Endothelial cell of umbilical vein (primary cell): ENCODE measurements around the gene TP53TG5. TPM values are rescaled to one million over a fixed set of nuclear protein-coding genes. Genes with fewer than 3 reads are reported as not detected.
A peak's percentile ranks its signal among the peaks of the same experiment; 100 is the strongest.

ENCODE experiments used
- BruUV-seq: library from RNA; stranded (reverse); fragments of 400-500 nt; replicated peaks from 2 replicates; lab custom pipeline; 2021; lab: Mats Ljungman, UMichigan
- CTCF ChIA-PET: fragments of 300-600, 350-600 bp; sonication (Branson Sonifier 250); formaldehyde crosslinking; loops from one replicate; lab custom pipeline; 2021; ENCODE audit warnings: antibody characterized with exemption, inconsistent platforms; lab: Charles Lee
- POLR2A ChIA-PET: fragments of 300-600, 350-600 bp; sonication (Branson Sonifier 250); formaldehyde crosslinking; loops from one replicate; lab custom pipeline; 2021; ENCODE audit warnings: antibody characterized with exemption, inconsistent platforms; lab: Charles Lee
- DNase-seq: peaks from one replicate; pipeline ENCODE4 v3.0.0-alpha.2; 2011; ENCODE audit warnings: low read depth, low spot score
- FAIRE-seq: peaks from 2 replicates; lab custom pipeline; 2011; peaks lifted over from hg19 to GRCh38; lab: Jason Lieb, UNC
- H2AFZ ChIP-seq: 2 replicates; pipeline ENCODE4 v1.6.0; 2012; ENCODE audit warnings: low read depth, low read length, control low read depth, inconsistent platforms
- H3K27ac ChIP-seq: 2 replicates; pipeline ENCODE4 v1.5.1; 2011; ENCODE audit warnings: low read depth, mild to moderate bottlenecking, control low read depth, low read length, moderate library complexity; ENCODE audit not compliant: insufficient read depth
- H3K27me3 ChIP-seq, 2 experiments: 2 replicates each; pipeline versions ENCODE4 v1.6.0 to v1.6.1; 2011; ENCODE audit warnings: low read length in 2 of 2, mixed read lengths in 1 of 2; ENCODE audit not compliant: control insufficient read depth in 2 of 2, insufficient read depth in 2 of 2
- H3K36me3 ChIP-seq, 2 experiments: 2 replicates in 1 of 2; 3 replicates in 1 of 2; pipeline ENCODE4 v1.5.1; 2011; ENCODE audit warnings: low read length in 2 of 2, mild to moderate bottlenecking in 1 of 2, moderate library complexity in 1 of 2; ENCODE audit not compliant: control insufficient read depth in 2 of 2, insufficient read depth in 2 of 2; ENCODE audit errors: extremely low read depth in 1 of 2
- H3K4me1 ChIP-seq: 3 replicates; pipeline ENCODE4 v1.5.1; 2011; ENCODE audit warnings: mild to moderate bottlenecking, low read length; ENCODE audit not compliant: control insufficient read depth, insufficient read depth; ENCODE audit errors: extremely low read depth
- H3K4me2 ChIP-seq: 2 replicates; pipeline ENCODE4 v1.6.1; 2011; ENCODE audit warnings: low read length, control low read depth, mixed read lengths; ENCODE audit not compliant: insufficient read depth
- H3K4me3 ChIP-seq, 3 experiments: fragments of 200-600 bp in 1 of 3; sonication (generic), shearing (Covaris generic) in 1 of 3; replicated peaks in 1 of 3; 2 replicates each; pipeline ENCODE4 v1.5.1; 2011 to 2016; ENCODE audit warnings: control low read depth in 3 of 3, low read length in 3 of 3, mild to moderate bottlenecking in 2 of 3, inconsistent platforms in 1 of 3, low read depth in 1 of 3, moderate library complexity in 1 of 3; ENCODE audit not compliant: insufficient read depth in 1 of 3
- H3K79me2 ChIP-seq: 2 replicates; pipeline ENCODE4 v1.6.0; 2012; ENCODE audit warnings: low read length, inconsistent platforms; ENCODE audit not compliant: control insufficient read depth, insufficient read depth
- H3K9ac ChIP-seq: replicated peaks from 2 replicates; pipeline ENCODE3; 2011; ENCODE audit warnings: low read length, control low read depth; ENCODE audit not compliant: insufficient read depth; ENCODE audit errors: extremely low read depth
- H3K9me1 ChIP-seq: replicated peaks from 3 replicates; pipeline ENCODE4 v1.6.0; 2011; ENCODE audit warnings: mild to moderate bottlenecking, low read length; ENCODE audit not compliant: control insufficient read depth, insufficient read depth; ENCODE audit errors: extremely low read depth
- H3K9me3 ChIP-seq: replicated peaks from 2 replicates; pipeline ENCODE4 v1.5.1; 2012; ENCODE audit warnings: low read length, inconsistent platforms; ENCODE audit not compliant: control insufficient read depth, insufficient read depth
- H4K20me1 ChIP-seq: replicated peaks from 2 replicates; pipeline ENCODE3; 2011; ENCODE audit warnings: mild to moderate bottlenecking, low read length; ENCODE audit not compliant: control insufficient read depth, insufficient read depth; ENCODE audit errors: extremely low read depth
- CTCF ChIP-seq, 2 donors: IDR thresholded peaks; 1 replicate in 1 of 2; 2 replicates in 1 of 2; pipeline ENCODE4 v1.5.1; 2011; ENCODE audit warnings: low read length in 2 of 2, mild to moderate bottlenecking in 2 of 2, moderate library complexity in 2 of 2, control low read depth in 1 of 2, inconsistent platforms in 1 of 2, low read depth in 1 of 2; ENCODE audit not compliant: insufficient read depth in 1 of 2; ENCODE audit errors: extremely low read depth in 1 of 2
- EZH2 ChIP-seq: IDR thresholded peaks from 2 replicates; pipeline ENCODE4 v1.6.1; 2012; ENCODE audit warnings: borderline replicate concordance, low read depth, mild to moderate bottlenecking, moderate library complexity, low read length, inconsistent platforms; ENCODE audit not compliant: severe bottlenecking
- FOS ChIP-seq: IDR thresholded peaks from 2 replicates; pipeline ENCODE4 v1.6.1; 2011; ENCODE audit warnings: mild to moderate bottlenecking, low read length, moderate library complexity, borderline replicate concordance; ENCODE audit not compliant: insufficient read depth
- GATA2 ChIP-seq: IDR thresholded peaks from 2 replicates; pipeline ENCODE4 v1.7.0; 2011; ENCODE audit warnings: low read depth, mild to moderate bottlenecking, moderate library complexity, mixed read lengths, low read length; ENCODE audit not compliant: insufficient read length, insufficient read depth
- JUN ChIP-seq: IDR thresholded peaks from 2 replicates; pipeline ENCODE4 v1.6.1; 2011; ENCODE audit warnings: borderline replicate concordance, low read depth; ENCODE audit not compliant: insufficient read length, insufficient read depth
- MAX ChIP-seq: IDR thresholded peaks from 2 replicates; pipeline ENCODE4 v1.6.1; 2011; ENCODE audit not compliant: insufficient read depth, insufficient read length
- MYC ChIP-seq: IDR thresholded peaks from one replicate; pipeline ENCODE4 v1.6.1; 2011; ENCODE audit warnings: mild to moderate bottlenecking, low read depth, low read length
- POLR2A ChIP-seq: IDR thresholded peaks from 2 replicates; pipeline ENCODE4 v1.6.1; 2012; ENCODE audit warnings: low read depth, mild to moderate bottlenecking, control low read depth, low read length
- POLR2AphosphoS5 ChIP-seq: IDR thresholded peaks from 2 replicates; pipeline ENCODE4 v1.6.1; 2012; ENCODE audit warnings: low read depth, mild to moderate bottlenecking, control low read depth, low read length, moderate library complexity; ENCODE audit not compliant: insufficient read depth
- dilution Hi-C: fragments of 300-500 bp; cut with MboI; formaldehyde crosslinking; loops from one replicate; pipeline ENCODE4 v1.15.0; 2019; ENCODE audit warnings: low sequenced_read_pairs; ENCODE audit not compliant: extremely low pct_ligation_motif_present
- intact Hi-C: fragments of 100-400 bp; cut with micrococcal nuclease; formaldehyde crosslinking; loops from one replicate; pipeline ENCODE4 v1.10.0; 2022
- polyA plus RNA-seq, 4 experiments: library from polyadenylated mRNA; depleted of rRNA in 3 of 4; stranded (reverse) in 3 of 4; unstranded in 1 of 4; fragments of >200 nt; gene quantifications; 2 replicates each; pipeline versions ENCODE4 v1.2.1 to v1.2.3, GENCODE V29; 2011 to 2012; ENCODE audit warnings: missing spikeins in 1 of 4
- total RNA-seq: library from RNA; stranded (reverse); gene quantifications from 2 replicates; pipeline ENCODE4 v1.2.3, GENCODE V29; 2021

The TP53TG5 gene
- total and polyA plus RNA-seq, 2 donors (not counting 3 experiments of a cell fraction or from before 2014, with no cell fraction given) = not detected

- Histone ChIP-seq H3K4me3 (no peak overlapping the region), H3K79me2 (peaks cover 22% of the 10 kb centered on the region), H3K9me1 (no peaks in the 10 kb centered on the region), H3K27me3 (no peaks in the 10 kb centered on the region), H3K4me1 (peaks cover 21% of the 10 kb centered on the region), H3K9ac (peak overlapping the region; percentile 22), H3K36me3 (peaks cover 7 to 28% of the 10 kb centered on the region in 2 experiments), H4K20me1 (no peaks in the 10 kb centered on the region), H3K27ac (peak overlapping the region; percentile 64), H3K9me3 (no peaks in the 10 kb centered on the region), H2AFZ (no peak overlapping the region), H3K4me2 (no peak overlapping the region)
- no peak for DNase-seq
- ChIA-PET CTCF (interaction anchor here (0.7 to 7.0 kb wide), 11 partner anchors 9 to 126 kb away, joined by 3 to 42 read pairs (median 5); partner anchors contain the start of gene SYS1), POLR2A (interaction anchor here (0.6 kb wide), 1 partner anchor 350 kb away, joined by 3 read pairs; no protein-coding TSS in a partner anchor)
- TF ChIP-seq MYC (no peak), CTCF (IDR thresholded peaks at IDR 0.05; ENCODE audit: extremely low read depth in 1 of 2, insufficient read depth in 1 of 2, low read depth in 1 of 2, low read length in 2 of 2) (no peak), FOS (no peak), POLR2A (no peak), GATA2 (no peak), MAX (no peak), POLR2AphosphoS5 (no peak), JUN (no peak), EZH2 (no peak)
- intact Hi-C loops = no loop called here
- no TSS peak for BruUV-seq
- dilution Hi-C loops = no loop called here
- FAIRE-seq = no peak
These were observed 42.0 kb upstream of the TP53TG5 start for GRCh38 chr20:45420125-45420524.
